Smooth muscle cell (in vitro differentiated cells): ENCODE data around the gene AADACL2. TPM values are rescaled to one million over a fixed set of nuclear protein-coding genes. Genes with fewer than 3 reads are reported as not detected.

Source experiments
- DNase-seq: peaks from one replicate; lab custom pipeline; 2025; ENCODE audit not compliant: unreplicated experiment; lab: John Stamatoyannopoulos, UW
- H2AFZ ChIP-seq: fragments of 200-600 bp; sonication (generic); 2 replicates; pipeline ENCODE4 v1.6.0; 2016; ENCODE audit warnings: antibody characterized with exemption, low read depth, mild to moderate bottlenecking
- H3F3A ChIP-seq: fragments of 200-600 bp; sonication (generic); 2 replicates; pipeline ENCODE4 v1.6.0; 2017; ENCODE audit warnings: antibody characterized with exemption, low read depth
- H3K27ac ChIP-seq: fragments of 200-600 bp; sonication (generic); 2 replicates; pipeline ENCODE4 v1.5.1; 2016; ENCODE audit warnings: low read depth, mild to moderate bottlenecking
- H3K27me3 ChIP-seq: fragments of 200-600 bp; sonication (generic); 2 replicates; pipeline ENCODE4 v1.6.1; 2016; ENCODE audit warnings: low read depth, mild to moderate bottlenecking
- H3K36me3 ChIP-seq: fragments of 200-600 bp; sonication (generic); 2 replicates; pipeline ENCODE4 v1.5.1; 2016; ENCODE audit warnings: low read depth
- H3K4me1 ChIP-seq: fragments of 200-600 bp; sonication (generic); 2 replicates; pipeline ENCODE4 v1.5.1; 2016; ENCODE audit warnings: low read depth
- H3K4me2 ChIP-seq: fragments of 200-600 bp; sonication (generic); 2 replicates; pipeline ENCODE4 v1.6.0; 2016; ENCODE audit warnings: mild to moderate bottlenecking
- H3K4me3 ChIP-seq: fragments of 200-600 bp; sonication (generic); 2 replicates; pipeline ENCODE4 v1.5.1; 2016; ENCODE audit warnings: mild to moderate bottlenecking
- H3K79me2 ChIP-seq: fragments of 200-600 bp; sonication (generic); 2 replicates; pipeline ENCODE4 v1.6.0; 2016; ENCODE audit warnings: low read depth, mild to moderate bottlenecking
- H3K9ac ChIP-seq: fragments of 200-600 bp; sonication (generic); 2 replicates; pipeline ENCODE4 v1.6.0; 2016; ENCODE audit warnings: low read depth
- H3K9me3 ChIP-seq: fragments of 200-600 bp; sonication (generic); replicated peaks from 2 replicates; pipeline ENCODE4 v1.5.1; 2016; ENCODE audit warnings: low read depth
- H4K20me1 ChIP-seq: fragments of 200-600 bp; sonication (generic); 2 replicates; pipeline ENCODE4 v1.6.0; 2016; ENCODE audit warnings: low read depth
- CTCF ChIP-seq: fragments of 200-600 bp; sonication (generic); IDR thresholded peaks from 2 replicates; pipeline ENCODE4 v1.5.1; 2017; ENCODE audit warnings: borderline replicate concordance, mild to moderate bottlenecking, antibody characterized with exemption; ENCODE audit not compliant: insufficient read depth, poor library complexity, severe bottlenecking
- WGBS: methylation state at CpG from one replicate; pipeline ENCODE4 v1.1.7; 2016; ENCODE audit warnings: low lambda C conversion rate; 5-methylcytosine and 5-hydroxymethylcytosine counted together
- polyA plus RNA-seq: library from polyadenylated mRNA; unstranded; fragments of >200 nt; fragmentation: Nextera tagmentation; extraction: Ambion mirVana; gene quantifications from 2 replicates; pipeline ENCODE4 v1.2.1, GENCODE V29; 2016
- total RNA-seq: library from RNA; depleted of rRNA; stranded (reverse); fragments of >200 nt; gene quantifications from 2 replicates; pipeline ENCODE4 v1.2.3, GENCODE V29; 2014

AADACL2 gene
- total and polyA plus RNA-seq, 2 experiments from 2014 or later = not detected

GRCh38 chr3:151688571-151688970 is 45.2 kb upstream of the AADACL2 start:
- DNase-seq = no peak
- no peak overlapping the region for H3K4me2 ChIP-seq
- 64% methylated on average over 1 of the region's 1 CpG for WGBS
- no peak overlapping the region for H2AFZ ChIP-seq
- H3K27ac ChIP-seq = no peak overlapping the region
- no peak overlapping the region for H3K9ac ChIP-seq
- no peaks in the 10 kb centered on the region for H3K9me3 ChIP-seq
- no peaks in the 10 kb centered on the region for H3K79me2 ChIP-seq
- H3F3A ChIP-seq = no peaks in the 10 kb centered on the region
- H4K20me1 ChIP-seq = no peaks in the 10 kb centered on the region
- no peak for TF ChIP-seq CTCF
- no peaks in the 10 kb centered on the region for H3K36me3 ChIP-seq
- H3K4me3 ChIP-seq = no peak overlapping the region
- H3K27me3 ChIP-seq = no peaks in the 10 kb centered on the region
- H3K4me1 ChIP-seq = no peaks in the 10 kb centered on the region

GRCh38 chr3:151690645-151691044 is 43.1 kb upstream of the AADACL2 start:
- Histone ChIP-seq H4K20me1 (no peaks in the 10 kb centered on the region), H3F3A (no peaks in the 10 kb centered on the region), H3K36me3 (no peaks in the 10 kb centered on the region), H3K4me1 (no peaks in the 10 kb centered on the region), H3K9ac (no peak overlapping the region), H3K4me2 (no peak overlapping the region), H3K27me3 (no peaks in the 10 kb centered on the region), H3K9me3 (no peaks in the 10 kb centered on the region), H3K4me3 (no peak overlapping the region), H2AFZ (no peak overlapping the region), H3K27ac (no peak overlapping the region), H3K79me2 (no peaks in the 10 kb centered on the region)
- TF ChIP-seq CTCF = no peak
- DNase-seq = no peak
- WGBS = 97% methylated on average over 1 of the region's 1 CpG

- Histone ChIP-seq H3K9ac (no peak overlapping the region), H3K79me2 (no peaks in the 10 kb centered on the region), H3K4me3 (no peak overlapping the region), H3K36me3 (no peaks in the 10 kb centered on the region), H3K9me3 (no peaks in the 10 kb centered on the region), H3K4me2 (no peak overlapping the region), H4K20me1 (no peaks in the 10 kb centered on the region), H3K27ac (no peak overlapping the region), H3F3A (no peaks in the 10 kb centered on the region), H2AFZ (peak overlapping the region; percentile 58), H3K27me3 (no peaks in the 10 kb centered on the region), H3K4me1 (no peaks in the 10 kb centered on the region)
- DNase-seq = no peak
- 80% methylated on average over 5 of the region's 5 CpGs for WGBS
- no peak for TF ChIP-seq CTCF
Observed at GRCh38 chr3:151697496-151697895, 36.2 kb upstream of the AADACL2 start.

GRCh38 chr3:151707216-151707615 is 26.5 kb upstream of the AADACL2 start:
- Histone ChIP-seq H3K36me3 (no peaks in the 10 kb centered on the region), H3K4me3 (no peak overlapping the region), H2AFZ (no peak overlapping the region), H4K20me1 (no peaks in the 10 kb centered on the region), H3F3A (no peaks in the 10 kb centered on the region), H3K4me1 (no peaks in the 10 kb centered on the region), H3K4me2 (no peak overlapping the region), H3K9me3 (no peaks in the 10 kb centered on the region), H3K27ac (no peak overlapping the region), H3K27me3 (no peaks in the 10 kb centered on the region), H3K79me2 (no peaks in the 10 kb centered on the region), H3K9ac (no peak overlapping the region)
- TF ChIP-seq CTCF = no peak
- no peak for DNase-seq
